ENCODE measurements around the gene ZNF581. TPM values are rescaled to one million over a fixed set of nuclear protein-coding genes. Genes with fewer than 3 reads are reported as not detected.

ZNF581 gene, protein sequence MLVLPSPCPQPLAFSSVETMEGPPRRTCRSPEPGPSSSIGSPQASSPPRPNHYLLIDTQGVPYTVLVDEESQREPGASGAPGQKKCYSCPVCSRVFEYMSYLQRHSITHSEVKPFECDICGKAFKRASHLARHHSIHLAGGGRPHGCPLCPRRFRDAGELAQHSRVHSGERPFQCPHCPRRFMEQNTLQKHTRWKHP
- 42.7 and 46.5 TPM in 2 replicates for total RNA-seq

DNA sequence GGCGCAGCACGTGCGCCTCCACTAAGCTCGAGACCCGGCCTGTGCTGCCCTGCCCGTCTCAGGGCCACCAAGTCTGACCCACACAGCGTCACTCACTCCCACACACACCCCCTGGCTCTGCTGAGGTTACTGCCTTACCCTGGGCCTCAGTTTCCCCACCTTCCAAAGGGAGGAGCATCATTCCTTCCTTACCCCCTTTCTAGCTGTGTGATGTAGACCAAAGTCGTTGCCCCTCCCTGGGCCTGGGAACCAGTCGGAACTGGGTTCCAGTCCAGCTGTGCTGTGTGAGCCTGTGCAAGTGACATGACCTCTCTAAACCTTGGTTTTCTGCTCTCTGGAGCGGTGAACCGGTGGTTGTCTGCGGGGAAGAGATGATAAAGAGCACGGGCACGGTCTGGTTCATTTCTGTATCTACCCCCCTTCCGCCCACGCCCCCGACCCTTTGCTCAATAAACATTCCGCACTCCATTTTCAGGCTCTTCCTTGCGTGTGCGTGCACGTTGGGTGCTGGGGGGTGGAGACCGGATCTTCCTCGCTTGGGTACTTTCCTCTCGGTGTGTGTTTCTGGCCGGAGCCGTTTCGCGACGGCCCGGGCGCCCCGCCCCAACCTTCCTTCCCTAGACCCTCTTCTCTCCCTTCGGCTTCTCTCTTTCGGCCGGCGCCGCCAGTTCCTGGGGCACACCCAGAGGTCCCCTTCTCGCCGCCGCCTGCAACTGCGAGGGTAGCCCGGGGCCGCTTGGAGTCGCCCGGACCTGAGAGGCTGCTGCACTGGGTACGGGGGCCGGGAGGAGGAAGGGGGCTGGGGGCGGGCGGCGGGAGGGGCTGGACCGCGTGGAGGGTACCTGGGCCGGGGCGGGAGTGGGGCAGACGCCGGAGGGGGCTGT, at the start of gene ZNF581:
ZNF581 (plus strand) TSS at position 647 of the 884 bp plus-strand sequence. CDS start 923 bp downstream, outside the sequence.
- Mint-ChIP-seq H3K9me3 (peaks cover 3% of the 10 kb centered on the region), H3K27me3 (no peaks in the 10 kb centered on the region), H3K4me1 (peaks cover 67% of the 10 kb centered on the region), H3K27ac (peak within 1 kb of the TSS; percentile 96), H3K4me3 (peak within 1 kb of the TSS; percentile 86), H3K36me3 (ENCODE audit: low read depth) (peaks cover 33% of the 10 kb centered on the region)
- intact Hi-C loops (cut with micrococcal nuclease): loop anchor here (1.0 to 10.0 kb wide), 6 partner anchors 8 to 1178 kb away; partner anchors contain the start of genes C19orf85, ISOC2, LENG9 and ZSCAN5A
- ChIA-PET CTCF (interaction anchor here (1.5 to 1.8 kb wide), 2 partner anchors 11 to 166 kb away, joined by 7 to 10 read pairs; no protein-coding TSS in a partner anchor), POLR2A (interaction anchor here (1.1 to 4.7 kb wide), 12 partner anchors 9 to 389 kb away, joined by 3 to 47 read pairs (median 8); partner anchors contain the start of genes FIZ1, U2AF2, ZNF628 and ZNF784)
- TF ChIP-seq, protein P1, sequence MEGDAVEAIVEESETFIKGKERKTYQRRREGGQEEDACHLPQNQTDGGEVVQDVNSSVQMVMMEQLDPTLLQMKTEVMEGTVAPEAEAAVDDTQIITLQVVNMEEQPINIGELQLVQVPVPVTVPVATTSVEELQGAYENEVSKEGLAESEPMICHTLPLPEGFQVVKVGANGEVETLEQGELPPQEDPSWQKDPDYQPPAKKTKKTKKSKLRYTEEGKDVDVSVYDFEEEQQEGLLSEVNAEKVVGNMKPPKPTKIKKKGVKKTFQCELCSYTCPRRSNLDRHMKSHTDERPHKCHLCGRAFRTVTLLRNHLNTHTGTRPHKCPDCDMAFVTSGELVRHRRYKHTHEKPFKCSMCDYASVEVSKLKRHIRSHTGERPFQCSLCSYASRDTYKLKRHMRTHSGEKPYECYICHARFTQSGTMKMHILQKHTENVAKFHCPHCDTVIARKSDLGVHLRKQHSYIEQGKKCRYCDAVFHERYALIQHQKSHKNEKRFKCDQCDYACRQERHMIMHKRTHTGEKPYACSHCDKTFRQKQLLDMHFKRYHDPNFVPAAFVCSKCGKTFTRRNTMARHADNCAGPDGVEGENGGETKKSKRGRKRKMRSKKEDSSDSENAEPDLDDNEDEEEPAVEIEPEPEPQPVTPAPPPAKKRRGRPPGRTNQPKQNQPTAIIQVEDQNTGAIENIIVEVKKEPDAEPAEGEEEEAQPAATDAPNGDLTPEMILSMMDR (IDR thresholded peaks at IDR 0.05): no peak
- peak; percentile 84 for DNase-seq
- peak; percentile 51 for ATAC-seq (ENCODE audit: low read depth)

DNA sequence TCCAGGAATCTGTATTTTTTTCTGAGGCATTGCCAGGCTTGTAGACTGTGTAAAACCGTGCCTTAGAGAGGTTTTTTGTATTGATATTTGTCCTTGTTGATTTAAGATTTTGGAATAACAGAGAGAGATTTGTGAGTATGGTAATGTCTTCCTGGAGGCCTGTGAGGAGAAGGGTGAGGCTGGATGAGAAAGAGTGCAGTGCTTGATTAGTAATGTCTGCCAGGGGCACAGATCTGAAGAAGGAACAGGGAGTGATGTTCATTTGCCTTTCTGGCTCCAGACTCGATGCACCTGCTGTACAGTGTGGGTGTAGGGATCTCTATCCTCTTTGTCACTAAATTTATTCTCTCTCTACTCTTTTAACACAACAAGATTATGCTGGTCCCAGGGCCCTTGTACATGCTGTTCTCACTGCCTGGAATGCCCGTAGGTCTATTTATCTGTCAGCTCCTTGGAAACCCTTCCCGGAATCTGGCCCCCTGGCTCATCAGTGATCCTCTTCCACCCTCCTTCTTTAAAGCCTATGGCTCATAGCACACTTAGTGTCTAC, 48.4 kb upstream of the ZNF581 start:
- ChIA-PET CTCF (no interaction called here), POLR2A (interaction anchor here (0.7 to 0.8 kb wide), 2 partner anchors 11 to 14 kb away, joined by 3 read pairs; partner anchors contain the start of gene ZNF865)
- intact Hi-C loops (cut with micrococcal nuclease): no loop called here
- H3K9me3 Mint-ChIP-seq: peaks cover 3% of the 10 kb centered on the region
- TF ChIP-seq, protein P1 (IDR thresholded peaks at IDR 0.05): no peak
- H3K27ac Mint-ChIP-seq: no peak overlapping the region
- peaks cover 5% of the 10 kb centered on the region for H3K4me1 Mint-ChIP-seq
- no peaks in the 10 kb centered on the region for H3K27me3 Mint-ChIP-seq
- peaks cover 48% of the 10 kb centered on the region for H3K36me3 Mint-ChIP-seq (ENCODE audit: low read depth)
- no peak overlapping the region for H3K4me3 Mint-ChIP-seq
- no peak for DNase-seq
- no peak for ATAC-seq (ENCODE audit: low read depth)

GRCh38 chr19:55596304-55596703, 47.1 kb upstream of the ZNF581 start:
- CTCF ChIA-PET: no interaction called here
- TF ChIP-seq, protein P1 (IDR thresholded peaks at IDR 0.05): no peak
- Mint-ChIP-seq H3K4me3 (no peak overlapping the region), H3K27me3 (no peaks in the 10 kb centered on the region), H3K9me3 (peaks cover 3% of the 10 kb centered on the region), H3K36me3 (ENCODE audit: low read depth) (peaks cover 47% of the 10 kb centered on the region), H3K27ac (no peak overlapping the region), H3K4me1 (peaks cover 10% of the 10 kb centered on the region)
- DNase-seq: no peak
- intact Hi-C loops (cut with micrococcal nuclease): no loop called here
- POLR2A ChIA-PET: interaction anchor here (0.5 to 0.8 kb wide), 2 partner anchors 10 to 12 kb away, joined by 3 read pairs; partner anchors contain the start of gene ZNF865
- ATAC-seq (ENCODE audit: low read depth): no peak

GRCh38 chr19:55597501-55597921, 45.9 kb upstream of the ZNF581 start:
- intact Hi-C loops (cut with micrococcal nuclease): no loop called here

More at GRCh38 chr19:55597501-55597921, 45.9 kb upstream of the ZNF581 start:
- Mint-ChIP-seq H3K36me3 (ENCODE audit: low read depth) (peaks cover 43% of the 10 kb centered on the region), H3K4me1 (peaks cover 10% of the 10 kb centered on the region), H3K4me3 (no peak overlapping the region), H3K27me3 (no peaks in the 10 kb centered on the region), H3K27ac (no peak overlapping the region), H3K9me3 (peaks cover 3% of the 10 kb centered on the region)
- ATAC-seq (ENCODE audit: low read depth) (no peak), DNase-seq (no peak)
- POLR2A ChIA-PET: interaction anchor here (2.6 to 4.5 kb wide), 2 partner anchors 12 to 16 kb away, joined by 15 to 42 read pairs; partner anchors contain the start of gene ZNF579
- TF ChIP-seq, protein P1 (IDR thresholded peaks at IDR 0.05): no peak
- CTCF ChIA-PET: interaction anchor here (0.9 kb wide), 1 partner anchor 50 kb away, joined by 3 read pairs; no protein-coding TSS in a partner anchor
